OCI-LY3 (cell line): Measurements from ENCODE around the gene KLF11.

Experiments used
- H2AFZ ChIP-seq: fragments of 200-600, 300-600 bp; shearing (Covaris generic); 2 replicates; pipeline ENCODE4 v1.6.0; 2014; ENCODE audit warnings: antibody characterized with exemption, low read depth, low read length
- H3K27ac ChIP-seq: fragments of 200-600, 300-600 bp; sonication (generic); 2 replicates; pipeline ENCODE4 v1.5.1; 2014; ENCODE audit warnings: mild to moderate bottlenecking, low read length, moderate library complexity, mixed read lengths
- H3K27me3 ChIP-seq: fragments of 200-600, 300-600 bp; sonication (generic); 2 replicates; pipeline ENCODE4 v1.6.1; 2014; ENCODE audit warnings: low read depth, low read length, mixed read lengths
- H3K36me3 ChIP-seq: fragments of 200-600, 300-600 bp; sonication (generic); replicated peaks from 2 replicates; pipeline ENCODE3; 2014; ENCODE audit warnings: low read depth, low read length, mixed read lengths
- H3K4me1 ChIP-seq: fragments of 300-600, 200-600 bp; sonication (generic); 2 replicates; pipeline ENCODE4 v1.6.1; 2014; ENCODE audit warnings: low read length, mixed read lengths
- H3K4me2 ChIP-seq: fragments of 200-600, 300-600 bp; sonication (generic); 2 replicates; pipeline ENCODE4 v1.6.1; 2014; ENCODE audit warnings: low read length, mixed read lengths
- H3K4me3 ChIP-seq: fragments of 300-600, 200-600 bp; sonication (generic); 2 replicates; pipeline ENCODE4 v1.5.1; 2014; ENCODE audit warnings: antibody characterized with exemption, mild to moderate bottlenecking, low read length, moderate library complexity
- H3K79me2 ChIP-seq: fragments of 300-600, 200-600 bp; shearing (Covaris generic); 2 replicates; pipeline ENCODE4 v1.6.1; 2014; ENCODE audit warnings: mild to moderate bottlenecking, low read length, mixed read lengths
- H3K9ac ChIP-seq: fragments of 300-600, 200-600 bp; shearing (Covaris generic); 2 replicates; pipeline ENCODE4 v1.6.0; 2014; ENCODE audit warnings: mild to moderate bottlenecking, low read length, moderate library complexity
- H3K9me3 ChIP-seq: fragments of 200-600, 300-600 bp; shearing (Covaris generic); 2 replicates; pipeline ENCODE4 v1.6.1; 2014; ENCODE audit warnings: low read length, mixed read lengths; ENCODE audit not compliant: insufficient read depth
- H4K20me1 ChIP-seq: fragments of 200-600, 300-600 bp; sonication (generic); 2 replicates; pipeline ENCODE4 v1.6.1; 2016; ENCODE audit warnings: low read length, mixed read lengths; ENCODE audit not compliant: insufficient read depth
- EZH2phosphoT487 ChIP-seq: fragments of 200-600 bp; shearing (Covaris generic); IDR thresholded peaks from 2 replicates; pipeline ENCODE4 v1.6.1; 2018; ENCODE audit warnings: antibody characterized with exemption, mixed run types, low read depth
- TF ChIP-seq, protein P1 (sequence below): fragments of 200-600, 300-600 bp; sonication (generic); IDR thresholded peaks from 2 replicates; pipeline ENCODE4 v1.5.1; 2014; ENCODE audit warnings: antibody characterized with exemption, low read length, low read depth

The KLF11 gene

DNA sequence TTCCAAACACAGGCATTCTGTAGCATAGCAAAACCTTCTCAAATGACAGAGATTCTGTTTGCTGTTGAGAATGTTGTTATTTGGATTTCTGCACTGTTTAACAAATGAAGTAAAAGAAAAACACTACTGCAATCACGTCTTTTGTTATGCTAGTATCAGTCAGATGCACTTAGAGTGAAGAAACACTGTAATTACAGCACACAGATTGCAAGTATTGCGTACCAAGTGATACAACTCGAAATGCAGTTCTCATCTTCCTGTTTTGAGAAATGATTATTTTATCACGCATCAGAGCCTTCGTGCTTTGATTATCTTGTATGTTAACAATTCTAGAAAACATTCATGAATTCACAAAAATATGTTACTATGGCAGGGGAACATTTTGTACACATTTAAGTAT, 41.8 kb upstream of the KLF11 start:
- no peak overlapping the region for H3K4me3 ChIP-seq
- H2AFZ ChIP-seq, result no peak overlapping the region
- no peaks in the 10 kb centered on the region for H3K36me3 ChIP-seq

DNA sequence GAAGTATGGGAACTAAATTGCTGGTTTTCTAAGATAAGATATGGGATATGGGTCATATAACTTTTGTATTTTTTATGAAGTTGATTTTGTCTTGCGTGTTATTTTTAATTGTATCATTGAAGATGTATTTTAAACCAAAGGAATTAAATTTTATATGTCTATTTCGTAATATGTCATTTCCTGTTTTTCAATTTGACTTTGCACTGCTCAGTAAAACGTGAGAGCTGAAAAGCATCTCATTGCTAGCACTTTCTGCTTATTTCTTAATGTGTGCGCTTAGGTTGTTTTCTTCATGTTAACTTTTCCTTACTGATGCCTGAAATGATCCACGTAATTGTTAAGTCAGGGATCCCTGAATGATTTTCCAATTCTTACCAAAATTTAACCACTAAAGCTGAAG, 41.2 kb upstream of the KLF11 start:
- Histone ChIP-seq H3K4me1 (no peaks in the 10 kb centered on the region), H3K4me2 (no peak overlapping the region), H2AFZ (no peak overlapping the region), H3K36me3 (no peaks in the 10 kb centered on the region), H3K27me3 (no peaks in the 10 kb centered on the region), H3K27ac (no peak overlapping the region), H3K4me3 (no peak overlapping the region), H4K20me1 (no peaks in the 10 kb centered on the region), H3K79me2 (no peaks in the 10 kb centered on the region), H3K9me3 (no peaks in the 10 kb centered on the region), H3K9ac (no peak overlapping the region)
- TF ChIP-seq, protein P1, sequence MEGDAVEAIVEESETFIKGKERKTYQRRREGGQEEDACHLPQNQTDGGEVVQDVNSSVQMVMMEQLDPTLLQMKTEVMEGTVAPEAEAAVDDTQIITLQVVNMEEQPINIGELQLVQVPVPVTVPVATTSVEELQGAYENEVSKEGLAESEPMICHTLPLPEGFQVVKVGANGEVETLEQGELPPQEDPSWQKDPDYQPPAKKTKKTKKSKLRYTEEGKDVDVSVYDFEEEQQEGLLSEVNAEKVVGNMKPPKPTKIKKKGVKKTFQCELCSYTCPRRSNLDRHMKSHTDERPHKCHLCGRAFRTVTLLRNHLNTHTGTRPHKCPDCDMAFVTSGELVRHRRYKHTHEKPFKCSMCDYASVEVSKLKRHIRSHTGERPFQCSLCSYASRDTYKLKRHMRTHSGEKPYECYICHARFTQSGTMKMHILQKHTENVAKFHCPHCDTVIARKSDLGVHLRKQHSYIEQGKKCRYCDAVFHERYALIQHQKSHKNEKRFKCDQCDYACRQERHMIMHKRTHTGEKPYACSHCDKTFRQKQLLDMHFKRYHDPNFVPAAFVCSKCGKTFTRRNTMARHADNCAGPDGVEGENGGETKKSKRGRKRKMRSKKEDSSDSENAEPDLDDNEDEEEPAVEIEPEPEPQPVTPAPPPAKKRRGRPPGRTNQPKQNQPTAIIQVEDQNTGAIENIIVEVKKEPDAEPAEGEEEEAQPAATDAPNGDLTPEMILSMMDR, result no peak

More for the DNA sequence above, 41.8 kb upstream of the KLF11 start:
- Histone ChIP-seq H3K4me1 (no peaks in the 10 kb centered on the region), H3K27me3 (no peaks in the 10 kb centered on the region), H4K20me1 (no peaks in the 10 kb centered on the region), H3K9me3 (no peaks in the 10 kb centered on the region), H3K4me2 (no peak overlapping the region), H3K79me2 (no peaks in the 10 kb centered on the region), H3K9ac (no peak overlapping the region), H3K27ac (no peak overlapping the region)
- TF ChIP-seq EZH2phosphoT487, result no peak
- TF ChIP-seq, protein P1, result no peak

DNA sequence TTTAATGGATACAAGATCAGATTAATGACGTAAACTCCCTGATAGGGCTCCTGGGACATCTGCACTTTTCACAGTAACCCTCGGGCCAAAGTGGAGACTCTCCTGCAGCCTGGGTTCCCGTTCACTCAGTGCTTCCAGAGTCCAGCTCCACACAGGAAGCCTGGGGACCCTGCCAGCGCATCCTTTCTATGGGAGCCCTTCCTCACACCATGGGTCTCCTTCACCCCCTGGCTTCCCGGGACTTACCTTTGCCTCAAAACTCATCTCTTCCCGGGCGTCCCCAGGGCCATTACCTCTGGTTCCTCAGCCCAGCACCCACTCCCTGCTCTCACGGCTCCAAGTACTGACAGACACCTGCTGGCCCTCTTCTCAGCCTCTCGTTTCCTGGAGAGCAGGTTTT, 40.7 kb upstream of the KLF11 start:
- no peaks in the 10 kb centered on the region for H3K4me1 ChIP-seq
- H3K9me3 ChIP-seq, result no peaks in the 10 kb centered on the region
- H4K20me1 ChIP-seq, result no peaks in the 10 kb centered on the region
- no peak overlapping the region for H2AFZ ChIP-seq
- H3K36me3 ChIP-seq, result no peaks in the 10 kb centered on the region
- no peak overlapping the region for H3K9ac ChIP-seq
- no peak overlapping the region for H3K27ac ChIP-seq
- H3K4me2 ChIP-seq, result no peak overlapping the region
- H3K4me3 ChIP-seq, result no peak overlapping the region
- TF ChIP-seq, protein P1, result no peak
- TF ChIP-seq EZH2phosphoT487, result no peak
- no peaks in the 10 kb centered on the region for H3K27me3 ChIP-seq
- no peaks in the 10 kb centered on the region for H3K79me2 ChIP-seq

DNA sequence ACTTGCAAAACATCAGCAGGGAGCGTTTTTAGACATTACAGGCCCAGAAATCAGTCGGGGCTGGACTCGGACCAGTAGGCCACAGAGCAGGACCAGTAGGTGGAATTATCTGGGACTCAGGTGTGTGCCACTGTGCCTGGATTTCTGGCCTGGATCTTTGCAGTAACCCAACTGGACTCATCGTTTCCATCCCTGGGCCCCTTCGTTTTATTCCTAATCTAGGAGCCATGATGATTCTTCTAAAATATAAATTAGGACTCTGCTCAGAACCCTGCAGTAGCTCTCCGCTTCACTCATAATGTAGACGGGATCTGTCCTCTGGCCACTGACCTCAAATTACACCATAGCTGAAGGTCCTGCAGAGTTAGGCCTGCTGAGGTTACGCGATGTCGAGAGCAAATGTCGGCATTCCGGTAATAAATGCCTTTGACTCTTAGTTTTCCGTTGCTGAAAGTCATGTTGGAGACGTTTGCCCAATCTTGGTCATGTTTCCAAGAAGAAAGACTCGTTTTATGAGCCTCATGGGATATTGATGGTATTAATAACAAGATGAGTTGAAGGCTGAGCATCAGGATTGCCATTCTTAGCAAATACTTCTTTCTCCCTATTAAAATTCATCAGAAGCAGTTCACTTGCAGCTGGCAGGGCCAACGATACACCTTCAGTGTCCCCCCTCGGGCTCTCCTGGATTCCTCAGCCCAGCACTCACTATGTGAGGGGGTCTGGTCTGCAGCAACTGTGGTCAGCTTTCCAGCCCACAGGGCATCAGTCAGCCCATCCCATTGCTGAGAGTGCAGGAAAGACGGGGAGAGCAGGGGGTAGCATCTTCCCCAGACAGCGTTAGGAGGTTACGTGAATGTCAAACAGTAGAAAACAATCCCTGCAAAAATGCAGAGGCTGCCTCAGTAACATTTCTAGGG, 39.9 kb upstream of the KLF11 start:
- Histone ChIP-seq H2AFZ (no peak overlapping the region), H3K36me3 (no peaks in the 10 kb centered on the region), H3K27ac (no peak overlapping the region), H3K4me3 (no peak overlapping the region), H3K4me1 (no peaks in the 10 kb centered on the region), H4K20me1 (no peaks in the 10 kb centered on the region), H3K9me3 (no peaks in the 10 kb centered on the region), H3K79me2 (no peaks in the 10 kb centered on the region), H3K4me2 (no peak overlapping the region), H3K9ac (no peak overlapping the region), H3K27me3 (no peaks in the 10 kb centered on the region)
- no peak for TF ChIP-seq EZH2phosphoT487
- TF ChIP-seq, protein P1, result no peak
